Stimulated activated CD8-positive, alpha-beta memory T cell treated with anti-CD3 and anti-CD28 coated beads, Interleukin-4, amount 100 ng/mL, for 1 hour (primary cell): ENCODE data around the gene BAIAP2L2.
"Not testable (repeated sequence)": the region's sequence is repeated elsewhere in the genome, so short reads cannot be mapped to it uniquely, and the experiment has no call there.

Source experiments
- DNase-seq, 2 donors: peaks; one replicate each; pipeline ENCODE4 v3.0.0-alpha.2; 2020; ENCODE audit warnings: low read depth in 2 of 2, low spot score in 1 of 2

Gene BAIAP2L2

DNA sequence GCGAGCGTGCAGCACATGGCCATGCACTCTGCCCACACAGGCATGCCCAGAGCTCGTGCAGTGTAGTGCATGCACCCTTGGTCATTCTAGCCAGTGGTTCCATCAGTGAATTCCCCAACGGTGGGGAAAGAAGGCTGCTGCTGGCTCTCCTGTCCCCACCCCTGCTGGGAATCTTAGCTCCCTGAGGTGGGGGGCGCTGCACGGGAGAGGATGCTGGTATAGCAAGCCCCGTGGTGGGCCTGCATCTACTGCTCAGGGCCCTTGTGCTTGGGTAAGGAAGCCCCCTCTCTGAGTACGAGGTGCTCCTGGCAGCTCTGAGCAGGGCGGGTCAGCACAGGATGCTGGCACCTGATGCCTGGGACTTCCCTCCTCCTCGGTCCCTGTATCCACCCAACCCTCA lies 18.5 kb upstream of the BAIAP2L2 start:
- DNase-seq = no peak

DNA sequence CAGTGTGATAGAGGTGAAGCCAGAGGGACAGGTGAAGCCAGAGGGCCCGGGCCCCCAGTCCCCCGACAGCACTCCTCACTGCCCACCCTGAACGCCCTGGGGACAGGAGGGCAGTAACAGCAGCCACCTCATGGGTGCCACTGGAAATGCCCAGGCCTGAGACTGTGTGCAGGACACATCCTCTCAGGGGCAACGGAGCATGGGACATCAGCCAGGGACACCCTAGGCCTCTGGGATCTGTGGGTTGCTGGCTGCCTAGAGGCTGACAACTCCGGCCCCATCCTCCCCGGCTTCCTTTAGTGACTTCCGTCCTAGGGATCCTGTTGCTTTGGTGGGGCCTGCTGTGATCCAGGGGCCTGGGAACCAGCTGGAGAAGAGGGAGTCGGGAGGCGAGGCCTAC lies 17.4 kb upstream of the BAIAP2L2 start:
- DNase-seq = no peak

DNA sequence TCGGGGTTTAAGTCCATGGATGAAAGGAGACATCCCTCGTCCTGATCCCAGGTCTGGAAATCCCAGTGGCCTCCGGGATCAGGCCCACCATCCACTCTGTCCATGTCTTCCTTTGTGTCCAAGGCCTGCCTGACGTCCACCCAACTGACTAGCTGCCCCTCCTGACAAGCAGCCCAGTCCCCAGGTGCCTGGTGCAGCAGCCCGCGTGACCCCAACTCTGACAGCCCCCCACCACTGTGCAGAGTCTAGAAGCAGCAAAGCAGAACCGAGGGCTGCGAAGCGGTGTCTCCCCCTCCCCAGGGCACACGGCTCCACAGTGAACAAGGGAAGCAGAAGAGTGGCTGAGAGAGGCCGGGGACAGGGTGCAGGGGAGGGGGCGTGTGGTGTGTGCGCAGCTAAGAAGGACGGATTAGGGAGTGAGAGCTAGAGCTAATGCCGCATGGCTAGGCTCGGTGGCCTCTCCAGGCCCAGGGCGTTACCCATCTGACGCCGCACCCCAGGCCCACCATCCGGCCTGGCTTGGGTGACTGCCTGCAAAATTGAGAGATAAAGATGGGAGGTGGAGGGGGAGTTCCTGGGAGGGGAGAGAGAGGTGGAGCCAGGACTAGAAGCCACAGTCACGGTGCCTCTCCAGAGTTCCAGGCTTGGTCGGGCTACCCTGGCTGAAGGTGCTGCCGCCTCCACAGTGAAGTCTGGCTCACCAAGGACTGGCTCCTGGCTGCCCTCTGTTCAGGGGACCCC lies 16.6 kb upstream of the BAIAP2L2 start:
- no peak for DNase-seq

DNA sequence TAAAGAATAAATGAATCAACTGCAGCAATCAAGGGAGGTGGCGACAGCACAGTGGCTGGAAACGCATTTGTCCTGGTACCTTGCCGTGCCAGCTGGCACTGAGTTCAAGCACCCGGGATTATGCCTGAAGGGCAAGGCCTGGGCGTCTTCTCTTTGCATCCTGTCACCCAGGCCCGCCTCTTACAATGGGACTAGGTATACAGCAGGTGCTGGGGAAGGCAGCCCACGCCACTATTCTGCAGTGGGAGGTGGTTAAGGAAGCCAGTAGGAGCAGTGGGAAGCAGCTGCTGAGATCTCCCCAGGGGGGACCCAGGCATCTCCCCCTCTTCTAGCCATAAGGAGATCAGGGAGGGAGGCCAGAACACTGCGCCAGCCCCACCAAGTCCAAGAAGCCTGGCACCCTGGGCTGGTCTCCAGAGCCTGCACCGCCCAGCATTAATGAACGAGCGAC lies 15.3 kb upstream of the BAIAP2L2 start:
- no peak for DNase-seq

DNA sequence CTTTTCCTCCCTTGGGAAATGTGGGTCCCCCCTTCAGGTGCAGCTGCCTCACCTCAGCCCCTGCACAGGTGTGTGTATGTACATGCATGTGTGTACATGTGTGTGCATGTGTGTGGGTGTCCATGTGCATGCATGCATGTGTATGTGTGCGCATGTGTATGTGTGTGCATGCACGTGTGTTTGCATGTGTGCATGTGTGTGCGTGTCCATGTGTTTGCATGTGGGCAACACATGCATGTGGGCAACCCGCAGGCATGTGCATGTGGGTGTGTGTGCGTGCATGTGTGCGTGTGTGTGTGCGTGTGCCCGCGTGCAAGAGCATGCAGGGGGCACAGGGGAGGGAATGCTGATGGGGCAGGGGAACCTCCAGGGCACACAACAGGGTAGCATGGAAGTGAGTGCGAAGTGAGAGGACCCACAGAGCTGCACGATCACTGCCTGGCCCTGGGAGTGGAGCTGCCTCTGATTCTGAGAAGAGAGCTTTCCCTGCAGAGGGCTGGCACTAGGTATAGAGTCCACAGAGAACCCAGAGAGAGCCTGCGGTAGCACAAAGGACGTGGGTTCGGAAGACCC lies 14.6 kb upstream of the BAIAP2L2 start:
- no peak for DNase-seq

DNA sequence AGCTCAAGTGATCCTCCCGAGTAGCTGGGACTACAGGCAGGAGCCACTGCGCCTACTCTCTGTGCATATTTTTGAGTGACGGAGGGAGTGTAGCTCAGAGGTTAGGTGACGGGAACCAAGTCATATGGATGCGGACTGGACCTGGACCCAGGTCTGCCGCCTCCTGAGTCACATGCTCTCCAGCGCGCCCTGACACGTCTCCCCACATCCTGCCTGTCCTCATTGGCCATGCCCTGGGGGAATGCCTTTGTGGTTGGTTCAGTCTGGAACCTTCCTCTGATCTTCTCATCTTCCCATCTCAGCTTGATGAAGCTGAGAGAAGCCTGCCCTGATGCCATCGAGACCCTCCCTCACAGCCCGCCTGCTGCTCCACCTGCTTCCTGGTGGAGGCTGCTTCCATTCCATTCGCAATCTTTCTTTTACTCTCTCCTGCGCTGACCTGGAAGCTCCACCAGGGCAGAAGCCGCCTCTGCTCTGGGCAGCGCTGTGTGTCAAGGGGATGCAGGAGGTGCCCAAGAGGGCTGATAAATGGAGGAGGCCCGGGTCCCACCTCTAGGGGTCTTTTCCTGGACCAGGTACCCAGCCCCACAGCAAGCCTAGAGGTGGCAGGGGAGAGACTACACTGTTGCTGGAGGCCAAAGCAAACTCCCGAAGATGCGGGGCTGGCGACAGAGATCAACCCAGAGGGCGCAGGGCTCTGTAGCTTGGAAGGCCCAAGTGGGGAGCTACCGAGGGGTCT lies 13.9 kb upstream of the BAIAP2L2 start:
- DNase-seq = no peak

DNA sequence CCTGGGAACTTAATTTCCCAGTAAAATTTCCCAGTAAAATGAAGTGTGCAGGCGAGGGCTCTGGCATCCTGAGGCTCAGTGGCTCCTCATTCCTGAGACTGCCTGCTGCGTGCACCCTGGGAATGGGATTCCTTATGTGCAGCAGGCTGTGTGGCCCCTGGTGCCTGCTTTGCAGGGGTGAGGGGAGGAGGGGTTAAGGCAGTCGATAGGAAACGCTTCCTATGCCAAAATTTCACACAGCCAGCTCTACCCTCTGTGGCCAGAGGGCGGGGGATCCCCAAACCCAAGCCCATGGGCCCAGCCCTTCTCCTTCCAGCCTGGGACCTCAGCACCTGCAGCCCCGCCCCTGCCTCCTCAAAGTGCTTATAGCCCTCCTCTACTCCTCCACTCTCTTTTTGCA lies 12.1 kb upstream of the BAIAP2L2 start:
- no peak for DNase-seq

DNA sequence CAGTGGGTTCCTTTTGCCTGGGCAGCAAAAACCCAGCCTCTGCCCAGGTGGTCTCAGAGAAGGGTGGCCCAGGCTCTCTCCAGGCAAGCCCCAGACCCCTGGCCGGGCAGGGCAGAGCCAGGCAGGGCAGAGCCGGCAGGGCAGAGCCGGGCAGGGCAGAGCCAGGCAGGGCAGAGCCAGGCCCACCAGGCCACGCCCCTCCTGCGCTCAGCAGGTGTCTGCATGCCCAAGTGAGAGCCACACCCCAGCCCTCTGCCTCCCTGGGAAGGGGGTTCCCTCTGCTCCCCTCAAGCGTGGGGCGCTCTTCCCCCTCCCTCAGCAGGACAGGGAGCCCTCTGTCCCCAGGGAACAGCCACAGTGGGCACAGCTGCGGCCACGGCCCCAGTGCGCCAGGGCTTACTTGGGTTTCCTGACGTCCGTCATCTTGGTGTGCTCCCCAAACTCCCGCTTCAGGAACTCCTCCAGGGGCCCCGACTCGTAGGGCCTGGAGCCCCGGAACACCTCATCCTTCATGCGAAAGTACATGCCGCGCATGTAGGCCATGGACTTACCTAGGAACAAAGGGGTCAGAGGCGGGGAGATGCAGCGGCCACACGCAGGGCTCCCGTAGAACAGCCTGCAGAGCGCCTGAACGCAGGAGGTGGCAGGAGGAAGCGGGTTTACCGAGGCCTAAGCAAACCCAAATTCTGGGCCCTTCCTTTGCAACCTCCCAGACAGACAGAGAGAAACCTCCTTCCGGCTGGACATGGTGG lies 10.1 kb upstream of the BAIAP2L2 start:
- DNase-seq = no peak

DNA sequence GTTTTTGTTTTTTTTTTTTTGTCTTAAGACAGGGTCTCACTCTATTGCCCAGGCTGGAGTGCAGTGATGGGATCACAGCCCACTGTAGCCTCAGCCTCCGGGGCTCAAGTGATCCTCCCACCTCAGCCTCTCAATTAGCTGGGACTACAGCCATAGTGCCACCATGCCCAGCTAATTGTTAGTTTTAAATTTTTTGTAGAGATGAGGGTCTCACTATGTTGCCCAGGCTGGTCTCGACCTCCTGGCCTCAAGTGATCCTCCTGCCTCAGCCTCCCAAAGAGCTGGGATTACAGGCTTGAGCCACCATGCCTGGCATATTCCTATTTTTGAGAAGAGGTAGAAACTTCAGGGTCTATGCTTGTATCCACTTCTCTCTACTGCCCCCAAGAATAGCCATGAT lies 8.3 kb upstream of the BAIAP2L2 start:
- not testable (repeated sequence) for DNase-seq

DNA sequence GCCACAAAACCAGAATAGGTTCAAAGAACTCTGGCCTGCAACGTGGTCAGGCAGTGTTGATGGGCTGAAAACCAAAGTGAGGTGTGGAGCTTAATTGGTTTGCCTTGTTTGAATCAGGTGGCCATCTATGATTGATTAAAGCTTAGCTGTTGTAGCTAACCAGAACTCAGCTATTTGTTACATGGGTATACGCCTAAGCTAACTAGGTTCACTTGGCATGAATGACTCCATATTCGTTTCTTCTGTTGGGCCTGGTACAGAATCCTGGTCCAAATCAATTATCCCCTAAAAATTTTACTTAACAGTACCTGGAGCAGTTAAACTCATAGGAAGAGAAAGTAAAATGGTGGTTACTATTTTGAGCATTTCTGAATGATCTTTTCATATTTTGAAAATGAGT lies 7.7 kb upstream of the BAIAP2L2 start:
- no peak for DNase-seq

DNA sequence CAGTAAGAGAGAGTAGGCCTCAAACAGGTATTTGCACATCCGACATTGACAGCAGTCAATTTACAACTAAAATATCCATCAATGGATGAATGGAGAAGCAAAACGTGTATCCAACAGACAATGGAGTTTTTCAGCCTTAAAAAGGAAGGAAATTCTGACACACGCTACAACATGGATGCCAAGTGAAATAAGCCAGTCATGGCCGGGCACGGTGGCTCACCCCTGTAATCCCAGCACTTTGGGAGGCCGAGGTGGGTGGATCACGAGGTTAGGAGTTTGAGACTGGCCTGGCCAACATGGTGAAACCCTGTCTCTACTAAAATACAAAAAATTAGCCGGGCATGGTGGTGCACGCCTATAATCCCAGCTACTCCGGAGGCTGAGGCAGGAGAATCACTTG lies 7.1 kb upstream of the BAIAP2L2 start:
- not testable (repeated sequence) for DNase-seq

DNA sequence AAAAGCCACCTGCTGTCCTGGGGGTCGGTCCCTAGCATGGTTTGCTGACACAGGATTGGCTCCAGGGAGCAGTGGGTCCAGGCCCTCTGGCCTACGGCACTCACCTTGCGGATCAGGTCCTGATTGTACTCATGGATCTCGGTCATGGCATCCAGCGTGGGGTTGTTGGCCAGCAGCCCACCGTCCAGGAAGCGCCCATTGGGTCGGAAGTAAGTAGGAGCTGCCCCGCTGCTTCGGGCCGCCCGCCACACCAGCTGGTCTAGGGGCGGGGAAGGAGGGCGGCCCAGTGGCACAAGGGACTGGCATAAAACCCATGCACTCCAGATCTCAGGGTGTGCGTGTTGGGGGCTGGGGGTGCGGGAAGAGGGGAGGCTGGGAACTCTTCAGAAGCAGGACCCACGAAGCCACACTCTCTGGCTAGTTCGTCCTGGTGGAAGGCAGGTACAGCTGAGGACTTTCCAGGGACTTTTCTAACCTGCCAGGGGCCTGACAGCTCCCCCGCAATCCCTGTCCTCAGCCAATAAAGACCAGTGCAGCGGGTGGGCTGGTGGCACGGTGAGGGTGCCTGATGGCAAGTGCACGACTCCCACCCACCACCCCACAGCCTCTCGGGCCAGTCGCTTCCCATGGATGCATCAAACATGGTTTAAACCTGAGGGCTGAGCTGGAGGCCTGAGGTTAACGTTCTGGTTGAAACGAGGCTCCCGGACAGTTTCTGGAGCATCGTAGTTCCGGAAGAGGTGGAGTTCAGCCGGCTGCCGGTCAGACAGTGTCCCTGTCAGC lies 5.1 kb upstream of the BAIAP2L2 start:
- DNase-seq = no peak

DNA sequence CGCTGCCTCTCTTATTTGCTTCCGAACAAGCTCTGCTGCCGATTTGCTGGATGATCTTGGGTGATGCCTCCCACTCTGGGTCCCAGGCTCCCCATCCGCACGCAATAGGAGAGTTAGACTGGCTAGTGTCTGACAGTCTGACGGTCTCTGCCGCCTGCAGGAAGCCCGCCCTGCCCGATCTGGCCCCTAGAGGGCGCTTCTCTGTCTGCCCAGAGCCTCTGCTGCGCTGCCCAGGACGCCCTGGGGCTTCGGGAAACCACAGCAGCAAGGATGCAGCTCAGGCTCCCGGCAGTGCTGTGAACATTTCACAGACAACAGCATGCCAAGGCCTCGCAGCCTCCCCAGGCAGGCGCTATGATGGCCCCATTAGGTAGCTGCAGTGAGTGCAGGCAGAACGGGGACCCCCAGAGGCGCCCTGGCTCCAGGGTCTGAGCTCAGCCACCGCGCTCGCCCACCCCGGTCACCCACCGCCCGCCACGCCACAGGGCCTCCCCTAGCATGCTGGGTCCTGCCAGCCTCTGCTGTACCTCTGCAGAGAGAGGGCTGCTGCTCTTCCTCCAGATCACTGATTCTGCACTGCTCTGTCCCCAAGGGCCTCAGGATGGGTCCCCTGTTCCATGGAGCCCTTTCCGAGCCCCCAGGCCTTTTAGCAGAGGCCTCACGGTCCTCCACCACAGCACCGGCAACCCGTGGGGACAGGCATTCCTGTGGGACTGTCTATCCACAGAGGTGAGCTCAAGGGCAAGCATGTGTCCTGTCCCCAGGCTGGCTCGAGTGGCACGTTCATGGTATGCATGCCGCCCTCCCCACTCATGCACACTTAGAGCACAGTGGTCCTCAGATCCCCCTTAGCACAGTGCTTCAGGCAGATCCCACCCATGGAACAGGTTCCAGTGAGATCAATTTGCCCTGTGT lies 4.3 kb upstream of the BAIAP2L2 start:
- DNase-seq = peak; percentile 57 to 65

DNA sequence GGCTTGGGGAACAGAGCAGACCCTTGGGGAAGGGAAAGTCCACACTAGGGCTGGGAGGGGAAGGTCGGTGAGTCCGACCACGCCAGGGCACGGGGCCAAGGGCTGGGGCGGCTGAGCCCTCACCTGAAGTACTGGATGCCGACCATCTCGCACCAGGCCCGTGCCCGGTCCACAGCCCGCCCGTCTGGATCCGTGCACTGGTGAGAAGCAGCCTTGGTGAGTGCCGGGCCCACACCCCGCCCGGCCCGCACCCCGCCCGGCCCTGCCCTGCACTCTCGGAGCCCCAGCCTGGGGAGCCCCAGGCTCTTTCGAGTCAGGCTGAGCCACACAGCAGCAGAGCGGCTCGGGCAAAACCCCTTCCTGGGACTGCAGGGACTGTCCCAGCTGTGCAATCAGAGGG lies 1.9 kb upstream of the BAIAP2L2 start:
- no peak for DNase-seq

DNA sequence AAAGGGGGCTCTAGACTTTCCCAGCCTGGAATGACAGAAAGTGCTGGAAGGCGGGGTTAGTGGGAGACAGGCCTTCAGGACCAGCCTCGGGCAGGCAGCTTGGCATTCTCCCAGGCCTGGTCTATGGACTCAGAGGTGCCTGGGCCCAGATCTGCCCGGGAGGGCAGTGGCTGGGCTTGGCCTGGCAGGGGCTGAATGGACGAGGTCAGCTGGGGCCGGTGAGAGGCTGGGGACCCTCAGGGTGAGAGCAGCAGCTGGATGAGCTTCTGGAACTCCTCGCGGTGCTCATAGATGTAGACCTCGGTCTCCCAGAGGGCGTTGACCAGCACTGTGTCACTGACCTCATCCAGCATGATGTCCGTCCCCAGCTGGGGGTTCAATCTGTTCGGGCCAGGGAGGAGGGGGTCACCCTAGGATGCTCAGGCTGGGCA lies 1.5 kb upstream of the BAIAP2L2 start:
- no peak for DNase-seq

DNA sequence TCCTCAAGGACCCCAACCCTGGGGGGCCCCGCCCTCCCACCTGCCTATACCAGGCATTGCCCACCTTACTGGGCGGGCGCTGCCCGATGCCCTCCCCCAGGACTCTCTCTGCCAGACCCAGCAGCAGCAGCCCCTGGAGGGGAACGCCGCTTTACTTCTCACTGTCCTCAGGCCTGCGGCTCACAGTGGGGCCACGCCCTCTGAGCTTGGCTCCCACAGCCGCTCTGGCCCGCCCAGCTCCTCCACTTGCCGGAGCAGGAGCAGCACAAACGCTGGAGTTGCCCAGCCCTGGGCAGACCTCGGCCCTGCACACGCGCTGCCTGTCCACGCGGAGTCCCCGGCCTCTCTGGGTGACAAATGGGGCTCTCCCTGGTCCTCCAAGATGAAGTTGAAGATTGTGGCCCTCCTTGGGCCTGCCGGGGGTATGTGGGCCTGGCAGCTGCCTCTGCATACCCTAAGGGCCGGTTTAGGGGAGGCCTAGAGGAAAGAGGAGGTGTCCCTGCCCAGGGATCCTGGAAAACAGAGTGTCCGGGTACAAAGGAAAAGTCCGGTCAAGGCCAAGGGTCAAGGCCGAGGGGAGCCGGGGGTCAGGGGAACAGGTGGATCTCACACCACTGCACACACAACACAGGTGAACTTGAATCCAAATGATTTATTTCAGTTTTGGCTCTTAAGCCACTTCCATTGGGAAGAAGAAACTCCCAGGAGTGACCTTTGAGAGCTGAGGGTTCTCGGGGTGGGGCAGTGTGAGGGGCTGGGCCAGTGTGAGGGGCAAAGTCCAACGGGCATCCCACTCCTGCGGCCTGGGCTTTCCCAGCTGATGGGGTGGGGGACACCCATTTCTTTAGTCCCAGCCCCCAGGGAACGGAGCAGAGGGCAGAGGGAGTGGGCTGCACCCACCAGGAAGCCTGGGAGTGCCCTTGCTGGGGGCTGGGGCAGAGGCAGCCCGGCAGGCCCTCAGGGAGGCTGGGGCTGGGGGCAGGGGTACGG lies 674 bp upstream of the BAIAP2L2 start:
- DNase-seq = no peak

DNA sequence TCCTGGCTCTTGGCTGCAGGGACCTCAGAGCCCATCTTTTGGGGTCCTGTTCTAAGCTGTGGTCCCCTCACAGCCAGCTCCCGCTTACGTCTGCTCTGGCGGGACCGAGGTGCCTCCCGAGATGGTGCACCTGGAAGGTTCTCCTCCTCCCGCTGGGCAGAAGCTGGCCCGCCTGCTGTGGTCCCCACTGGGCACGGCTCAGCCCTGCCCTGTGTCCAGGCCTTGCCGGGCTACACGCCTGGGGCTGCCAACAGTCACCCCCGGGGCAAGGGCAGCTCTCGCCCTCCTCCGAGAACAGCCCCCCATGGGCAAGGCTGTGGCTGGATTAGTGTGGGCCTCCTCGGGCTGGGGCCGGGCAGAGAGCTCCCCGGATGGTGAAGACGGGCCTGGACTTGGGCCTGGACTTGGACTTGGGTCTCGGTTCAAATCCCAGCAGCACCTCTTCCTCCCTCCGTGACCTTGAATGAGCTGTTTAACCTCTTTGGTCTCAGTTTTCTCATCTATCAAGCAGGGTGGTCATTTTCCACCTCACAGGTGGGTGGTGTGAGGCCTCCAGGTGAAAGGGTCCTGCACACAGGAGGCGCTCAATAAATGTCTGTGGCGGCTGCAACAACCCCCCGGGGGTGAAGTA lies 998 bp downstream of the BAIAP2L2 start:
- DNase-seq = no peak
